HG02943 (cell line): ENCODE data around the gene CBX6.

Experiments
- ATAC-seq: cut with Tn5 transposase; IDR thresholded peaks from one replicate; pipeline ENCODE4 v1.9.1; 2021; ENCODE audit warnings: mild to moderate bottlenecking, low read depth, moderate library complexity; ENCODE audit not compliant: unreplicated experiment

CBX6 gene

GRCh38 chr22:38826801-38827200 lies 45.2 kb downstream of the CBX6 start:
- ATAC-seq = no peak

GRCh38 chr22:38826386-38826785 lies 45.6 kb downstream of the CBX6 start:
- ATAC-seq = no peak

GRCh38 chr22:38824585-38824984 lies 47.4 kb downstream of the CBX6 start:
- no peak for ATAC-seq

GRCh38 chr22:38823637-38824036 lies 48.4 kb downstream of the CBX6 start:
- ATAC-seq = no peak

GRCh38 chr22:38823076-38823475 lies 48.9 kb downstream of the CBX6 start:
- no peak for ATAC-seq

- ATAC-seq = no peak
These were observed 52.0 kb downstream of the CBX6 start for GRCh38 chr22:38820020-38820419.

- no peak for ATAC-seq
These were observed 52.6 kb downstream of the CBX6 start for GRCh38 chr22:38819387-38819940.

DNA sequence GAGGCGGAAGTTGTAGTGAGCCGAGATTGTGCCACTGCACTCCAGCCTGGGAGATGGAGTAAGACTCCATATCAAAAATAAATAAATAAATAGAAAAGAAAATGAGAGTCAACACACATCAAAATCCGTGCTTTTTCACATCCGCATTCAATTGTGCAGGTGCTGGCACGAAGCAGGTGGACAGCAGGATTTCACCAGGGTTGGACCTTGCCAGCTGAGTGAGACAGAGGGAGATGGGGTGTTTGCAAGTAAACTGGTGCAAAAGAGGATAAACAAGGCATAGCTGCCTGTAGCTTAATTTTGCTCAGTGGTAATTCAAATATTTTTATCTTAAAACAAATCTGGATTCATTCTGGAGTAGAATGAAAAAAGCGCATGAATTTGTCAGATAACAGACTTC lies 54.8 kb downstream of the CBX6 start:
- no peak for ATAC-seq

- no peak for ATAC-seq
These were observed 56.2 kb downstream of the CBX6 start for GRCh38 chr22:38815842-38816241.
